OCI-LY1 (cell line): ENCODE results near the gene ELK4.

ENCODE experiments used
- H2AFZ ChIP-seq: fragments of 200-600 bp; sonication (generic), shearing (Covaris generic); 2 replicates; pipeline ENCODE4 v1.6.0; 2014; ENCODE audit warnings: antibody characterized with exemption, mild to moderate bottlenecking, low read length
- H3F3A ChIP-seq: fragments of 200-600 bp; sonication (generic), shearing (Covaris generic); 2 replicates; pipeline ENCODE4 v1.6.0; 2014; ENCODE audit warnings: mild to moderate bottlenecking, antibody characterized with exemption, low read length, moderate library complexity; ENCODE audit not compliant: insufficient read depth
- H3K27ac ChIP-seq: fragments of 200-600 bp; sonication (generic); 2 replicates; pipeline ENCODE4 v1.5.1; 2014; ENCODE audit warnings: low read length, mixed run types, mild to moderate bottlenecking, low read depth; ENCODE audit not compliant: poor library complexity, severe bottlenecking
- H3K27me3 ChIP-seq: fragments of 200-600 bp; sonication (generic); 2 replicates; pipeline ENCODE4 v1.6.0; 2014; ENCODE audit warnings: antibody characterized with exemption, mild to moderate bottlenecking, low read length, moderate library complexity; ENCODE audit not compliant: insufficient read depth
- H3K36me3 ChIP-seq: fragments of 200-600 bp; sonication (generic); 2 replicates; pipeline ENCODE4 v1.6.1; 2014; ENCODE audit warnings: mild to moderate bottlenecking, antibody characterized with exemption, low read length, moderate library complexity, mixed read lengths; ENCODE audit not compliant: insufficient read depth
- H3K4me1 ChIP-seq: fragments of 200-600 bp; sonication (generic); 2 replicates; pipeline ENCODE4 v1.5.1; 2014; ENCODE audit warnings: mild to moderate bottlenecking, low read length, moderate library complexity; ENCODE audit not compliant: insufficient read depth, severe bottlenecking
- H3K4me2 ChIP-seq: fragments of 200-600 bp; sonication (generic), shearing (Covaris generic); 2 replicates; pipeline ENCODE4 v1.6.1; 2014; ENCODE audit warnings: low read length
- H3K4me3 ChIP-seq: fragments of 200-600 bp; sonication (generic); 2 replicates; pipeline ENCODE4 v1.5.1; 2014; ENCODE audit warnings: low read length, low read depth, mild to moderate bottlenecking, mixed read lengths; ENCODE audit not compliant: poor library complexity, severe bottlenecking
- H3K79me2 ChIP-seq: fragments of 200-600 bp; shearing (Covaris generic); 2 replicates; pipeline ENCODE4 v1.6.1; 2016; ENCODE audit warnings: mixed run types, low read length, mixed read lengths; ENCODE audit not compliant: insufficient read depth
- H3K9ac ChIP-seq: fragments of 200-600 bp; sonication (generic), shearing (Covaris generic); 2 replicates; pipeline ENCODE4 v1.6.1; 2014; ENCODE audit warnings: mild to moderate bottlenecking, low read length, mixed read lengths
- H3K9me2 ChIP-seq: fragments of 200-600 bp; sonication (generic), shearing (Covaris generic); 2 replicates; pipeline ENCODE4 v1.6.1; 2014; ENCODE audit warnings: low read depth, mild to moderate bottlenecking, low read length, mixed read lengths
- H3K9me3 ChIP-seq: fragments of 200-600 bp; shearing (Covaris generic); 2 replicates; pipeline ENCODE4 v1.6.1; 2014; ENCODE audit warnings: low read length, mixed read lengths
- H4K20me1 ChIP-seq: fragments of 200-600 bp; sonication (generic), shearing (Covaris generic); 2 replicates; pipeline ENCODE4 v1.6.0; 2016; ENCODE audit warnings: mild to moderate bottlenecking, low read length; ENCODE audit not compliant: insufficient read depth
- CTCF ChIP-seq: fragments of 200-600 bp; sonication (generic), shearing (Covaris generic); IDR thresholded peaks from 2 replicates; pipeline ENCODE4 v1.5.1; 2017; ENCODE audit warnings: mild to moderate bottlenecking, antibody characterized with exemption, low read length, moderate library complexity, mixed read lengths
- EZH2 ChIP-seq: fragments of 200-600 bp; sonication (generic), shearing (Covaris generic); IDR thresholded peaks from 2 replicates; pipeline ENCODE4 v1.8.0; 2017; ENCODE audit warnings: borderline replicate concordance, mixed run types, mild to moderate bottlenecking, antibody characterized with exemption, low read length, moderate library complexity, mixed read lengths

ELK4 gene

GRCh38 chr1:205626216-205626615 is 5.6 kb downstream of the ELK4 start:
- no peak overlapping the region for H2AFZ ChIP-seq
- peaks cover 70% of the 10 kb centered on the region for H3K79me2 ChIP-seq
- H3K4me1 ChIP-seq: peaks cover 46% of the 10 kb centered on the region
- H3F3A ChIP-seq: no peaks in the 10 kb centered on the region
- H3K36me3 ChIP-seq: peaks cover 52% of the 10 kb centered on the region
- no peak overlapping the region for H3K9ac ChIP-seq
- no peaks in the 10 kb centered on the region for H3K9me3 ChIP-seq
- no peak for TF ChIP-seq EZH2
- TF ChIP-seq CTCF: no peak
- no peak overlapping the region for H3K4me2 ChIP-seq
- H4K20me1 ChIP-seq: no peaks in the 10 kb centered on the region
- H3K27me3 ChIP-seq: no peaks in the 10 kb centered on the region
- H3K27ac ChIP-seq: peak overlapping the region; percentile 6
- no peak overlapping the region for H3K4me3 ChIP-seq
- H3K9me2 ChIP-seq: no peaks in the 10 kb centered on the region

DNA sequence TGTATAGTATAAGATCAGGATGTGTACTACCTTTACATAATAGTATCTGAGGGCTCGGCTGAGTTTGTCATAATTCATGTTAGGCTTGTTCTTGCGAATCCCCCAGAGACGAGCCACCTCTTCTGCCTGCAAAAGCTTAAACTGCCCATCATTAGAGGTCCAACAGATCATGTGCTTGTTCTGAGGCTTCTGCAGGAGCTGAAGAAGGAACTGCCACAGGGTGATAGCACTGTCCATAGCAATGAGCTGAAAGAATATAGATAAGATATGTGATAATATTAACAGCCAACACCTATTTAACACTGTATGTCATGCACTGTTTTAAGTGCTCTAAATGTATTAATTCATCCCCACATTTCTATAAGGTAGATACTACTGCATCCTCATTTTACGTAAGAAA is 8.2 kb downstream of the ELK4 start:
- H3K27ac ChIP-seq: no peak overlapping the region
- H3K4me3 ChIP-seq: no peak overlapping the region
- H3K4me2 ChIP-seq: no peak overlapping the region
- H3K36me3 ChIP-seq: peaks cover 71% of the 10 kb centered on the region
- no peak overlapping the region for H3K9ac ChIP-seq
- no peaks in the 10 kb centered on the region for H3K9me2 ChIP-seq
- no peaks in the 10 kb centered on the region for H3K27me3 ChIP-seq
- no peak for TF ChIP-seq EZH2
- no peak for TF ChIP-seq CTCF
- H3K9me3 ChIP-seq: no peaks in the 10 kb centered on the region
- H3K79me2 ChIP-seq: peaks cover 48% of the 10 kb centered on the region
- no peaks in the 10 kb centered on the region for H3F3A ChIP-seq
- no peaks in the 10 kb centered on the region for H4K20me1 ChIP-seq
- peaks cover 28% of the 10 kb centered on the region for H3K4me1 ChIP-seq
- no peak overlapping the region for H2AFZ ChIP-seq

- Histone ChIP-seq H3K27ac (no peak overlapping the region), H3K9ac (no peak overlapping the region), H3K4me2 (no peak overlapping the region), H3K79me2 (peaks cover 18% of the 10 kb centered on the region), H3K36me3 (peaks cover 84% of the 10 kb centered on the region), H3K9me2 (no peaks in the 10 kb centered on the region), H3K4me3 (no peak overlapping the region), H3K27me3 (no peaks in the 10 kb centered on the region), H2AFZ (no peak overlapping the region), H4K20me1 (no peaks in the 10 kb centered on the region), H3K9me3 (no peaks in the 10 kb centered on the region), H3K4me1 (no peaks in the 10 kb centered on the region), H3F3A (no peaks in the 10 kb centered on the region; the same call in 1 of the 2 replicates)
- no peak for TF ChIP-seq EZH2
- no peak for TF ChIP-seq CTCF
Observed at GRCh38 chr1:205620269-205620668, 11.5 kb downstream of the ELK4 start.
